Fibroblast of pulmonary artery (primary cell): ENCODE results near the gene TRMT5.

Source experiments
- DNase-seq: peaks from one replicate; pipeline ENCODE4 v3.0.0-alpha.2; 2010; ENCODE audit warnings: low read depth
- H3K4me3 ChIP-seq: replicated peaks from 2 replicates; pipeline ENCODE4 v1.5.1; 2011; ENCODE audit warnings: low read depth, mild to moderate bottlenecking, control low read depth, low read length, moderate library complexity
- TF ChIP-seq, protein P1 (sequence below): IDR thresholded peaks from 2 replicates; pipeline ENCODE4 v1.5.1; 2011; ENCODE audit warnings: mild to moderate bottlenecking, control low read depth, low read length, inconsistent platforms; ENCODE audit errors: missing control alignments

Gene TRMT5

DNA sequence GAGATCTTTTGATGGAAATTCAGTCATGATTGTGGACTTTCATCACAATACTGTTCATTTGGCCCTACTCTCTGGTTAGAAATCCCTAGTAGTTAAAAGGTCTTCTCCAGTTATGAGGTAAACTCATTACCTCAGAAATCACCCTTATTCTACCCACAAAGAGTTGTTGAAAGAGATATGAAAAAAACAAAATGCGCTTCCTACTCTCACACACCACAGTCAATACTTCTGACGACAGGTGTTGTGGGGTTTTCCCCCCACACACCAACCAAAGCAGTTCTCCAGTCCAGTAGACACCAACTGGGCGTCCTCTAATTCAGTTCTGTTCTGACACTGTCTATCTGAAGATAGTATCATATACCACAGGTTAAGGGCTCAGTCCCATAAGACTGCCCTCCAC lies 54.9 kb downstream of the TRMT5 start:
- DNase-seq = no peak
- H3K4me3 ChIP-seq = no peak overlapping the region
- TF ChIP-seq, protein P1, sequence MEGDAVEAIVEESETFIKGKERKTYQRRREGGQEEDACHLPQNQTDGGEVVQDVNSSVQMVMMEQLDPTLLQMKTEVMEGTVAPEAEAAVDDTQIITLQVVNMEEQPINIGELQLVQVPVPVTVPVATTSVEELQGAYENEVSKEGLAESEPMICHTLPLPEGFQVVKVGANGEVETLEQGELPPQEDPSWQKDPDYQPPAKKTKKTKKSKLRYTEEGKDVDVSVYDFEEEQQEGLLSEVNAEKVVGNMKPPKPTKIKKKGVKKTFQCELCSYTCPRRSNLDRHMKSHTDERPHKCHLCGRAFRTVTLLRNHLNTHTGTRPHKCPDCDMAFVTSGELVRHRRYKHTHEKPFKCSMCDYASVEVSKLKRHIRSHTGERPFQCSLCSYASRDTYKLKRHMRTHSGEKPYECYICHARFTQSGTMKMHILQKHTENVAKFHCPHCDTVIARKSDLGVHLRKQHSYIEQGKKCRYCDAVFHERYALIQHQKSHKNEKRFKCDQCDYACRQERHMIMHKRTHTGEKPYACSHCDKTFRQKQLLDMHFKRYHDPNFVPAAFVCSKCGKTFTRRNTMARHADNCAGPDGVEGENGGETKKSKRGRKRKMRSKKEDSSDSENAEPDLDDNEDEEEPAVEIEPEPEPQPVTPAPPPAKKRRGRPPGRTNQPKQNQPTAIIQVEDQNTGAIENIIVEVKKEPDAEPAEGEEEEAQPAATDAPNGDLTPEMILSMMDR = no peak

DNA sequence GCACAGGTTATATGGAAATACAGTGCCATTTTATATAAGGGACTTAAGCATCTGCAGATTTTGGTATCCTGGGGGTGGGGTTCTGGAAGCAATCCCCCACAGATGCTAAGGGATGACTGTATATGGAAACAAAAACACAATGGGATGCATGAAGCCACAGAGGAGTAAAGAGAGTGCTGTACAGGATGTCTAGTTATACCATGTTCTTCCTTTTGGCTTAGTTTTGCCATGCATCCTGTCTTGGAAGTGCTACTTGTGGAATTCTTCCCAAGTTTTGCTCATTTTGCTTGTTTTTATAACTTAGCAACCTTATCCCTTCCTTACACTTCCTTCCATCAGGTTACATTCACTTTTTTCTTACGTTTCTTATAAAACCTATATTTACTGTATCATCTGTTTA lies 55.6 kb downstream of the TRMT5 start:
- H3K4me3 ChIP-seq = no peak overlapping the region
- peak; percentile 21 for DNase-seq
- TF ChIP-seq, protein P1 = no peak

DNA sequence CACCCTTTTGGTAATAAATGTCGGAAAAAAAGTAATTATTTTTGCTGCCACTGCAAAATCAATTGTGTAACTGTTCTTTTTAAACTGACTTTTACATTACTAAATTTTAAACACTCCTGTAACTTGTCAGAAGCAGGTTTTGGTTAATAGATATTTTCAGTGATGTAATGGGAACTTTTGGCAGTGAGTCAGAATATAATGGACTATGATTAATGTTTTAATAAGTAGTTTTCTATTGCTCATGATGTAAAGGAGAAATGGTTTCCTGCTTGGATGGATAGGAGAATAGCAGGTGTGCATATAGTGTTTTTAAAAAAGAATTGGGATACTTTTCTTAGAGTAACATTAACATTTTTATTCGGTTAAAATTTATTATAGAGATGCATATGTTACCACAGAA lies 58.8 kb downstream of the TRMT5 start:
- TF ChIP-seq, protein P1 = no peak
- H3K4me3 ChIP-seq = no peak overlapping the region
- peak; percentile 30 for DNase-seq
